K562 treated with DMSO at 1 percent for 24 hours (cell line): Measurements from ENCODE around the gene JCAD. TPM values are rescaled to one million over a fixed set of nuclear protein-coding genes. Genes with fewer than 3 reads are reported as not detected.

Experiments used
- total RNA-seq: library from RNA; unstranded; fragments of 300-600 nt; gene quantifications from 2 replicates; pipeline ENCODE4 v1.2.3, GENCODE V29; 2022; ENCODE audit warnings: low read depth; ENCODE audit not compliant: insufficient read depth

Gene JCAD
- 0.03 TPM in 1 of 2 replicates, not detected in the other for total RNA-seq

GRCh38 chr10:30059209-30060107 lies at the start of gene JCAD:
Gene JCAD (minus strand): TSS chr10:30059586. CDS start chr10:30047812, 11,774 bp downstream.

